ENCODE results near the gene CD6.

The CD6 gene, protein sequence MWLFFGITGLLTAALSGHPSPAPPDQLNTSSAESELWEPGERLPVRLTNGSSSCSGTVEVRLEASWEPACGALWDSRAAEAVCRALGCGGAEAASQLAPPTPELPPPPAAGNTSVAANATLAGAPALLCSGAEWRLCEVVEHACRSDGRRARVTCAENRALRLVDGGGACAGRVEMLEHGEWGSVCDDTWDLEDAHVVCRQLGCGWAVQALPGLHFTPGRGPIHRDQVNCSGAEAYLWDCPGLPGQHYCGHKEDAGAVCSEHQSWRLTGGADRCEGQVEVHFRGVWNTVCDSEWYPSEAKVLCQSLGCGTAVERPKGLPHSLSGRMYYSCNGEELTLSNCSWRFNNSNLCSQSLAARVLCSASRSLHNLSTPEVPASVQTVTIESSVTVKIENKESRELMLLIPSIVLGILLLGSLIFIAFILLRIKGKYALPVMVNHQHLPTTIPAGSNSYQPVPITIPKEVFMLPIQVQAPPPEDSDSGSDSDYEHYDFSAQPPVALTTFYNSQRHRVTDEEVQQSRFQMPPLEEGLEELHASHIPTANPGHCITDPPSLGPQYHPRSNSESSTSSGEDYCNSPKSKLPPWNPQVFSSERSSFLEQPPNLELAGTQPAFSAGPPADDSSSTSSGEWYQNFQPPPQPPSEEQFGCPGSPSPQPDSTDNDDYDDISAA

DNA sequence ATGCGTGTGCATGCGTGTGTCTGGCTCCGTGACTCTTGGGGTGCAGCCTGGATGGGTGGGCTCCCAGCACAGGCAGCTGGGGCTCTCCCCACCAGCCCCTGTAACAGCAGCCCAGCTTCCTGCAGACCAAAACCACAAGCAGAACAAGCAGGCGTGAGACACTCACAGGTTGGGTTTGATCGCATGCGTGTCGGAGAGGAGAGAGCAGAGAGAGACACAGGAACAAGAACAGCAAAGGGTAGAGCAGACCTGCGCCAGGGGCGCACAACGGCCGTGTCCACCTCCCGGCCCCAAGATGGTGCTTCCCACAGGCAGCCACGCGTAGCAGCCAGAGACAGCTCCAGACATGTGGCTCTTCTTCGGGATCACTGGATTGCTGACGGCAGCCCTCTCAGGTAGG lies at the start of gene CD6:
TSS of gene CD6 (plus strand) at position 161 of the 400 bp plus-strand sequence. CDS start at position 347, 186 bp downstream.
- DNase-seq (ENCODE audit: low spot score): no peak

DNA sequence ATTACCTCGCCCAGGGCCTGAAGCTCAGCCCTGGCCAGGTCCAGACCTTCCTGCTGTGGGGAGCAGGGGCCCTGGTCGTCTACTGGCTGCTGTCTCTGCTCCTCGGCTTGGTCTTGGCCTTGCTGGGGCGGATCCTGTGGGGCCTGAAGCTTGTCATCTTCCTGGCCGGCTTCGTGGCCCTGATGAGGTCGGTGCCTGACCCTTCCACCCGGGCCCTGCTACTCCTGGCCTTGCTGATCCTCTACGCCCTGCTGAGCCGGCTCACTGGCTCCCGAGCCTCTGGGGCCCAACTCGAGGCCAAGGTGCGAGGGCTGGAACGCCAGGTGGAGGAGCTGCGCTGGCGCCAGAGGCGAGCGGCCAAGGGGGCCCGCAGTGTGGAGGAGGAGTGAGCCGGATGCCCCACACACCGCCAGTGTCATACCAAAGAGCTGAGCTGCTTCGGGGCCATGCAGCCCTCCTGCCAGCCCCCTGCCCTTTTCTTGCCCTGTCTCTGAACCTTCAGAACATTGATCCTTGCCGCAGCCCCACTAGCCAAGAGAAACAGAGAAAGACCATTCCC lies 49.6 kb upstream of the CD6 start:
- no peak for DNase-seq (ENCODE audit: low spot score)

DNA sequence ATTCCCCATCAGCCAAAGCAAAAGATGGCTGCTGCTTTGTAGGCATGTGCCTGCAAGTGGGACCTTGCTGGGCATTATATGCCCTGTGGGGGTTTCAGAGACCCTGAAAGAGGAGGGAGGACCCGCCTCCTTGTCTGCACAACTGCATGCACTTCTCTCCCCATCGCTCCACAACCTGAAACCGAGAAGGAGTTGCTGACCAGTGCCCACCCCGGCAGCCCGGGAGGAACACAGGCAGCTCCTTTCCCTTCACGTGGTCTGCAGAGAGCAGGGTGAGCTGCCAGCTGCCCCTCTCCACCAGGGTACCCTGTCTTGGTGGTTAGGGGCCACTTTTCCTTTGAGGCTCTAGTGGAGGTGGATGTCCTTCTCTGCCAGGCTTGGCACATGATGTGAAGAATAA lies 48.6 kb upstream of the CD6 start:
- DNase-seq (ENCODE audit: low spot score): no peak

DNA sequence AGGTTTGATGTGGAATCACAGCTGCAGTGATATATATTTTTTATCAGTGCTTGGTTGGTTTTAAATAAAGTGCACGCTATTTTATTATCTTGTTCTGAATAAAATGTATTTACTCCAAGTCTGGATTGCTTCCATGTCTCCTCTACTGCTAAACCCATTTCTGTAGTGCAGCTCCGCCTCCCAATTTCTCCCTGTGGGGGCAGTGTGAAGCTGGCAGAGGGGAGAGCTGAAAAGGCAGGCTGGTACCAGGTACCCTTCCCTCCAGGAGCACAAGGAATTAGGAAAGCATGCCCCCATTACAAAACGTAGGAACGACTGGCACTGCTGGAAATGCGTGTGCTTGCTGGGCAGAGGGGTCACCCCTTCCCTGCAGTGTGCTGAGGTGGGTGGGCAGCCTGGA lies 48.2 kb upstream of the CD6 start:
- DNase-seq (ENCODE audit: low spot score): no peak

DNA sequence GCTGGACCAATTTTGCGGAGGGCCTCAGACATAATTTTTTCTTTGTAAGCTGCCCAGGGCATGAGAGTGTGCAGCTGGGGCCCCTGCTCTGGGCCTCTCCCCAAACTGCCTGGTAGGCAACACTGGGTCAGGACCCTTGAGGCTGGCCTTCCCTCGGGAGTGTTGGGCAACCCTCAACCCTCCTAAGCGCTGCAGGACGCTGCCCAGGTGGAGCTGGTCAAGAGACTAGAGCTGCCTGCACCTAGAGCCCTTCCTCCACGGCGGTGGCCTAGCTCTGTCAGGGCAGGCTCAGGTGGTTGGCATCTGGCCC lies 47.7 kb upstream of the CD6 start:
- no peak for DNase-seq (ENCODE audit: low spot score)

DNA sequence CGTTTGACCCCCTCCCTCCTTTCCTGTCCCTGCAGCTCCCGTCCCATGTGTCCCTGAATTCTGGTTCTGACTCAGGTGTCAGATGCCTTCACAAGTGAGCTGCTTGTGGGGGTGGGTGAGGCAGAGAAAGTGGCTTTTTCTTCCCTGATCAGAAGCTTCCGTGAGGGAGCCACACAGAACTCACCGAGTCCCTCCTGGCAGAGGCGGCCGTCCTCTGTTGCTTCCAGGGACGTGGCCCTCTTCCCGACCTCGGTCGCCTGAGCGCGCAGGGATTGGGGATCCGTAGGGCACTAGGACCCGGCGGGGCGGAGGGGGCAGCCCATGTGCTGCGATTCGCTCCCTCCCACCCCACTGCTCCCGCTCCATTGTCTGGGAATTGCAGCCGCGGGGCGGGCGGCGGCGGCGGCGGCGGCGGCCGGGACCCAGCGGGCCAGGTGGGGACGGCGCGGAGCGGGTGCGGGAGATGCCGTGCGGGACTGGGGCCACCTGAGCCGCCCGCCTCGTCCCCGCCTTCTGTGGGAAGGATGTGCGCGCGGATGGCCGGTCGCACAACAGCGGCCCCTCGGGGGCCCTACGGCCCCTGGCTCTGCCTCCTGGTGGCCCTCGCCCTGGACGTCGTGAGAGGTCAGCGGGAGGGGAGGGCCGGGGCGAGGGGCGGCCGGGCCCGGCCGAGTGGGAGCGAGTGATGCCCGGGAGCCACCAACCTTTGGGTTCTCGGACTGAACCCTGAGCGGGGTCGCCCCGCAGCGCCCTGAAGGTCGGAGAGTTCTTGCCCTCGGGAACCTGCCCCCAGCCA lies 47.2 kb upstream of the CD6 start, which contains the start of gene TMEM132A:
TSS of gene TMEM132A (plus strand) at position 351 of the 796 bp plus-strand sequence. CDS start at position 525, 174 bp downstream.
- peak; percentile 100 for DNase-seq (ENCODE audit: low spot score)

DNA sequence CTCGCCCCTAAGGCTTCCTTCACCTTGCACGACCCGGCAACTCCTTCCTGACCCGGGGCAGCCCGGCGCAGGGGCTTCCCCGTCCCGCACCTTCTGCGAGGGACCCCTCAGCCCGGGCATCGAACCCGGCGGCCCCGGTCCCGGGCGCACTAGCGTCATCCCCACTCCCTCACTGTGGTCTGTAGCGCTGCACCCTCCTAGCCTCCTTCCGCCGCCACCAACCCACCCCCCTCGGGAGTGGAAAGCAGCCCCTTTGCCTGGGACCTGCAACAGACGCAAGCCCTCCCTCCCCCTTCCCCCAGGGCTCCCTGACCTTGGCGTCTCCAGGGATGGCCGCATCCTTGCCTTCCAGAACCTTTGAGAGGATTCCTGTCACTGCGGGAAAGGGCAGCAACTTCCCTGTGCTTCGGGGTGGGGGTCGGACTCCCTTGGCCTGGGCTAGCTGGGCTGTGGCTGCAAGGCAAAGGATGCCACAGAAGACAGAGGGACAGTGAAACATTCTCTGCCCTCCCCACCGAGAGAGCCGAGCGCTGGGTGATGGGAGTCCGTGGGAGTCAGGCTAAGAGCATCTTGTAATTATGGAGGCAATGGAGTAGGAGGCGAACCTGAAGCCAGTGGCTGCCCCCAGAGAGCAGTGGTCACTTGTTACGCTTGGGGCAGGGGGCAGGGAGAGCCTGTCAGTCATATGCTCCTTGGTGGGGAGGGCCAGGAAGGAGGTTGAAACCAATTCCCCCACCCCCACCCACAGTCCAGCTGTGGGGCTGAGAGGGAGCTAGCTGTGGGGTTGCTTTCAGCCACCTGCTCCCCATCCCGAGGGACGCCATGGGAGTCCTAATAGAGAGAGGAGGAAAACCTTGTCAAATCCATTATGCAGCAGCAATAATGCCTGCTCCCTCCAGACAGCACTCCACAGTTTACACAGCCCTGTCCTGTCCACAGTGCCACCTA lies 46.3 kb upstream of the CD6 start:
- DNase-seq (ENCODE audit: low spot score): peak; percentile 92

DNA sequence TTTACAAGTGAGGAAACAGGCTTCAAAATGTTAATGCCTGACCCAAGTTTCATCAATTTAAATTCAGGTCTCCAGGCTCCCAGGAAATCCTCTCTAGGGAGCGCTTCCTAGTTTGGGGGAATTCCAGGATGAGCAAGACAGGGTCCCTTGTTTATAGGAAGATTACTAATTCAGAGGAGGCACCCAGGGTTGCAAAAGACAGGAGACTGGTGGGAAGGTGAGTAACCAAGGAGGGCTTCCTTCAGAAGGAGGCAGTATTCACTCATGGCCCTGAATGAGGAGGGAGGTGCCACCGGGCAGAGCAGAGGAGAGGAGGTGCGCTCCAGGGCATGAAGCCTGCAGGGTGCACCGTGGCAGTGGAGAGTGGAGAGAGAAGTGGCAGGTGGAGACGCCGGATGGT lies 45.6 kb upstream of the CD6 start:
- no peak for DNase-seq (ENCODE audit: low spot score)

DNA sequence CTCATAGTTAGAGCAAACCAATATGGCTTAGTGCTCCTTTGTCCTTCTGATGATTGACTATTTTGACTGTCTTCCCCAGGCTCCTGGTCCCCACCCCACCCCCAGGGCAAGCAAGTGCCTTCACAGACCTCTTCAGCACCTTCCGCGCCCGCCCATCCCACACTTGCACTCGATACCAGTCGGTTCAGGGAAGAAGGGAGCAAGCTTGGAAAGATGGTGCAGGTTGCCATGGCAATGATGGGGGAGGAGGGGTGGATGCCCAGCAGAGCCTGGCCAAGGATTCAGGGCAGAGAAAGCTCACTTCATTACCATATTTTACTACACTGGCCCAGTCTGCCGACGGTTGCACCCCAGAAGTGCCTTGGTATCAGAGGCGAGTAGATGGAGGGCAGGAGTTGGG lies 45.0 kb upstream of the CD6 start:
- DNase-seq (ENCODE audit: low spot score): no peak

DNA sequence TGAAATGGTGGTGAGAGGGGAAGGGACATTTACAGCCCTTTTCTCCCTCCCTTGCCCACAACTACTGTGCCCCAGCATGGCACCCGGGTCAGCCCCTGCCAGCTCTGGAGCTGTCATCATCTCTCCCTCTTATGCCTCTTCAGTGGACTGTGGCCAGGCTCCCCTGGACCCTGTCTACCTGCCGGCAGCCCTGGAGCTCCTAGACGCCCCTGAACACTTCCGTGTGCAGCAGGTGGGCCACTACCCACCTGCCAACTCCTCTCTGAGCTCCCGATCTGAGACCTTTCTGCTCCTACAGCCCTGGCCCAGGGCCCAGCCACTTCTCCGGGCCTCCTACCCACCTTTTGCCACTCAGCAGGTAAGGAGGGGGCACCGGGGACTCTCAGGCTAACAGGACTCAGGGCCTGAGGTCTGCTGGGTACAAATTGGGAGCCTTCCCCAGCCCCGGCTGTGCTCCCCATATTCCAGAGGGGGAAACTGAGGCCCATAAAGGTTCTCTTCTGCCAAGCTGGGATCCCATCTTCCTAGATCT lies 44.4 kb upstream of the CD6 start:
- DNase-seq (ENCODE audit: low spot score): no peak

DNA sequence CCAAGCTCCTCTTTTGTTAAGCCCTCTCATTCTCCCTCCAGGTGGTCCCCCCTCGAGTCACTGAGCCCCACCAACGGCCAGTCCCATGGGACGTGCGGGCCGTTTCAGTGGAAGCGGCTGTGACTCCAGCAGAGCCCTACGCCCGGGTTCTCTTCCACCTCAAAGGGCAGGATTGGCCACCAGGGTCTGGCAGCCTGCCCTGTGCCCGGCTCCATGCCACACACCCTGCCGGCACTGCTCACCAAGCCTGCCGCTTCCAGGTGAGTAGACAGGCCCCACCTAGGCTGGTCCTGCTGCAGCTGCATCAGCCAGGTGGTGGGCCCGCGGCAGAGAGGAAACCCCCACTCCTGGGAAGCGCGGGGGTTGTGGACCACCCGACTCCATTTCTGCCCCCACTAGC lies 43.9 kb upstream of the CD6 start:
- no peak for DNase-seq (ENCODE audit: low spot score)

DNA sequence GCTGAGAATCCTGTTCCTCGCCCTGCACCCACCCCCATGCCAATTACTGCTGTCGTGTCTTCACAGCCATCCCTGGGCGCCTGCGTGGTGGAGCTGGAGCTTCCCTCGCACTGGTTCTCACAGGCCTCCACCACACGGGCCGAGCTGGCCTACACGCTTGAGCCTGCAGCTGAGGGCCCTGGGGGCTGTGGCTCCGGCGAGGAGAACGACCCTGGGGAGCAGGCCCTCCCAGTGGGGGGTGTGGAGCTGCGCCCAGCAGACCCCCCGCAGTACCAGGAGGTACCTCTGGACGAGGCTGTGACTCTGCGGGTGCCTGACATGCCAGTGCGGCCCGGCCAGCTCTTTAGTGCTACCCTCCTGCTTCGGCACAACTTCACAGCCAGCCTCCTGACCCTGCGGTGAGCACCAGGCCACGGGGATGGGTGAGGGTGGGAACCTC lies 42.9 kb upstream of the CD6 start:
- no peak for DNase-seq (ENCODE audit: low spot score)

DNA sequence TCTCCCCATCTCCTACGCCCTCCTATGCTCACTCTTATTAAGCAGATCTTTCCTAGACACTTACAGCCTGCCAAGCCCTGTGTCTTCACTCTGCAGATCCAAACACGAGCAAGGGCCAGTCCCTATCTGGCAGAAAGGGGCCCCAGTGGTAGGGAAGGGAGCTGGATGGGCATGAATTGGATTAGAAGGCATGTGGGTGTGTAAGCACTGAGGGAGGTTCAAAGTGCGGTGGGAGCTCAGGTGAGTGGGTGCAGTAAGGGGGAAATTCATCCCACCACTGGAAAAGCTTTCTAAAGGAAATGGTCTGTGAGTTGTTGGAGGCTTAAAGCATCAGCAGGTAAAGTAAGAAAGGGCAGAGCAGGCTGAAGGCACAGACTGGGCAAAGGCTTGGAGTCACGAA lies 41.7 kb upstream of the CD6 start:
- DNase-seq (ENCODE audit: low spot score): no peak

DNA sequence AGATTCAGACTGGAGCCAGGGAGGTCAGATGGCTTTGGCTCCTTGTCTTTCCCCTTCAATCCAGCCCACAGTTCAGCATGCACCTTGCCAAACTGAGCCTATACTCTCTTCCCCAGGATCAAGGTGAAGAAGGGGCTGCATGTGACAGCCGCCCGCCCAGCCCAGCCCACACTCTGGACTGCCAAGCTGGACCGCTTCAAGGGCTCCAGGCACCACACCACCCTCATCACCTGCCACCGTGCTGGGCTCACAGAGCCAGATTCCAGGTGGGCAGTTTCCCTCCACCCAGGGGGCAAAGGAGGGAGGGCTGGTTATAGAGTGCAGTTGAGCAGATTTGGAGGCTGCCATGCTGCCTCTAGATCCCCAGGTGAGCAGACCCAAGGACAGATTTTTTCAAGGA lies 41.1 kb upstream of the CD6 start:
- DNase-seq (ENCODE audit: low spot score): no peak

DNA sequence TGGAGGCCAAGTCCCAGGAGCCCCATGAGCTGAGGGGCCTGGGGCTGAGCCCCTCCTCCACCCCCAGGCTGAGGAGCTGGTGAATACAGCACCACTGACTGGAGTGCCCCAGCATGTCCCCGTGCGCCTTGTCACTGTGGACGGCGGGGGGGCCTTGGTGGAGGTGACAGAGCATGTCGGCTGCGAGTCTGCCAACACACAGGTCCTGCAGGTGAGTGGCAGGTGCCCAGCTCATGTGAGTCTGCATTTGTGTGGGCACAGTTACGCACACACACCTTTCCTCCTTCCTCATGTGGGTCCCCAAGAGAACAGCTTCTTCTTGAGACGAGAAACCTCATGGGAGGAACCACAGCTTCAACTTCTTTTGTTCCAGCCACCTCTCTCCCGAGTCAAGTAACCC lies 39.6 kb upstream of the CD6 start:
- no peak for DNase-seq (ENCODE audit: low spot score)

DNA sequence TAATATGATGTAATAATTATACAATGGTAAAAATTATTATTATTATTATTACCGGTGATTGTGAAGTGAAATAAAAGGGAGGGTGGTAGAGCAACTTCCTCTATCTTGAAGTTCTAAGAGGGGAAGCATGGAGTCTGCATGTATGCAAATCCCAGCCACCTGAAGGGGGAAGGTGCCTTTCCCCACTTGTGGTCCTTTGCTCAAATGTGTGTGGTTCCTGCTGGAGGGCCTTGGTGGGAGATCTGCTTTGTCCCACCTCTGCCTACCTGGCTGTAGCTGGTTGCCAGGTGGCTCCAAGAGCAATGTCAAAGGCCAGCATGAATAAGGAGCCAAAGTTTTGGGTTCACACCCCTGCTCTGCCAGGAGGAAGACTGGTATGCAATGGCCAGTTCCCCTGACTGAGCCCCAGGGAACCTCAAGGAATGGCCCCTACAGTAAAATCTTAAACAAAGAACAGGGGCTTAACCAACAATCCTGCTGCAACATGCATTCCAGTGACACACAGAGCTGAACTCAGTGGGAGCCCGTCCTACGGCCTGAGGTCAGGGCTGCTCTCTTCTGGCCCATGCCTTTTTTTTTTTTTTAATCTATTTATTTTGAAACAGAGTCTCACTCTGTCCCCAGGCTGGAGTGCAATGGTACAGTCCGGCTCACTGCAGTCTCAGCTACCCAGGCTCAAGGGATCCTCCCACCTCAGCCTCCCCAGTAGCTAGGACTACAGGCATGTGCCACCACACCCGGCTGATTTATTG lies 38.7 kb upstream of the CD6 start:
- DNase-seq (ENCODE audit: low spot score): no peak

DNA sequence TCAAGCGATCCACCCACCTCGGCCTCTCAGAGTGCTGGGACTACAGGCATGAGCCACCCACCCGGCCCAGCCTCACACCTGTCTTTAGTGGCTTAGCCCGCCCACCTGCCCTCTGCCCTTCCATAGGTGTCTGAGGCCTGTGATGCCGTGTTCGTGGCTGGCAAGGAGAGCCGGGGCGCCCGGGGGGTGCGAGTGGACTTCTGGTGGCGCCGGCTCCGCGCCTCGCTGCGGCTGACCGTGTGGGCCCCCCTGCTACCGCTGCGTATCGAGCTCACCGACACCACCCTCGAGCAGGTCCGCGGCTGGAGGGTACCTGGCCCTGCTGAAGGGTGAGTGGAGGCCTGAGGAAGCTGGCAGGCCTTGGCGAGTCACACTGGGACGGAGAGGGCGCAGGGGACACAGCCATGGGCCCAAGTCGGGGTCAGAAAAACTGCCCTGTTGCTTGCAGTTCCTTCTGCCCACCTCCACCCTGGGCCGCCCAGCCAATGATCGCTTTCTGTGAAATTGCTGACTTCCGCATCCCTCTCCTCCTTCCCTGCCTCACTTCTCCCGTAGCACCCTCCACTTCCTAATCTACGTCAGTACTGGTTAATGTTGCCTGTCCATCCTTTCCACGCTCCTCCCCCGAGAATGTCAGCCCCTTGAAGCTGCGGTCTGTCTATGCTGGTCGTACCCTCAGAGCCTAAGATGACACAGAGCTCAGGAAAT lies 37.9 kb upstream of the CD6 start:
- no peak for DNase-seq (ENCODE audit: low spot score)

DNA sequence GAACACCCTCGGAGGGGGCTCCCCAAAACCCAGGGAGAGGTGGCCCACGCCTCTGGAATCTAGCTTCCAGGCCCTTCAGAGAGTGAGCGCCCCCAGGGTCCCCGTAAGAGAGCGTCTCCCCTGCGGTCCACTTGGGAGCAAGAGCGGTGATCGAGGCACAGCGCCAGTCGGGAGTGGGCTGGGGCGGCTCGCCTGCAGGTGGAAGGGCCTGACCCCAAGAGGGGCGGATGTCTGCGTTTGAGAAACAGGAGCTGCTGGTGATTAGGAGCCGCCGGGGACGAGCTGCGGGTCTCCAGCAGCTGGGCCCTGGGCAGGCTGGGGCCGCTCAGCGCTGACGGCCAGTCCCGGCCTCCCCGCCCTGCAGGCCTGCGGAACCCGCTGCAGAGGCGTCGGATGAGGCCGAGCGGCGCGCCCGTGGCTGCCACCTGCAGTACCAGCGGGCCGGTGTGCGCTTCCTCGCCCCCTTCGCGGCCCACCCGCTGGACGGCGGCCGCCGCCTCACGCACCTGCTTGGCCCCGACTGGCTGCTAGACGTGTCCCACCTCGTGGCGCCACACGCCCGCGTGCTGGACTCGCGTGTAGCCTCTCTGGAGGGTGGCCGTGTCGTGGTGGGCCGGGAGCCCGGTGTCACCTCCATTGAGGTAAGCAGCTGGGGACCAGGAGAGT lies 37.2 kb upstream of the CD6 start:
- DNase-seq (ENCODE audit: low spot score): no peak
